HepG2 (cell line): ENCODE measurements around the gene ARF4. TPM values are rescaled to one million over a fixed set of nuclear protein-coding genes. Genes with fewer than 3 reads are reported as not detected.

Source experiments
- ARNT ChIP-seq: fragments of 450-650 bp; IDR thresholded peaks from 2 replicates; pipeline ENCODE4 v1.6.1; 2017
- BATF2 ChIP-seq: sonication (generic); formaldehyde crosslinking; IDR thresholded peaks from 2 replicates; pipeline ENCODE4 v1.8.0; 2022; ENCODE audit warnings: mild to moderate bottlenecking, missing genetic modification reagents, moderate library complexity
- CHCHD3 ChIP-seq: sonication (generic); formaldehyde crosslinking; IDR thresholded peaks from 2 replicates; pipeline ENCODE4 v1.8.0; 2022; ENCODE audit warnings: mild to moderate bottlenecking, missing genetic modification reagents, moderate library complexity
- CSRNP1 ChIP-seq: sonication (generic); formaldehyde crosslinking; IDR thresholded peaks from 2 replicates; pipeline ENCODE4 v1.8.1; 2023; ENCODE audit warnings: mild to moderate bottlenecking, missing genetic modification reagents
- ERF ChIP-seq: IDR thresholded peaks from 2 replicates; pipeline ENCODE4 v1.6.1; 2018; ENCODE audit warnings: missing biosample characterization, missing genetic modification reagents
- MAF1 ChIP-seq: sonication (generic); formaldehyde crosslinking; IDR thresholded peaks from 2 replicates; pipeline ENCODE4 v1.5.0; 2020; ENCODE audit warnings: missing genetic modification reagents, borderline replicate concordance
- NR2F1 ChIP-seq, 2 experiments: fragments of 450-650 bp in 1 of 2; formaldehyde crosslinking in 1 of 2; IDR thresholded peaks; 2 replicates each; pipeline versions ENCODE4 v1.5.0 to v1.6.1; 2016 to 2020; ENCODE audit warnings: mild to moderate bottlenecking in 1 of 2, missing compliant biosample characterization in 1 of 2, missing genetic modification reagents in 1 of 2, moderate library complexity in 1 of 2
- PLRG1 ChIP-seq: fragments of 450-650 bp; conservative IDR thresholded peaks from 2 replicates; pipeline ENCODE4 v1.6.1; 2016
- SIN3A ChIP-seq: IDR thresholded peaks from 2 replicates; pipeline ENCODE4 v1.6.1; 2011; ENCODE audit warnings: low read depth, mild to moderate bottlenecking, control low read depth, low read length, borderline replicate concordance
- SIX1 ChIP-seq: sonication (generic); formaldehyde crosslinking; IDR thresholded peaks from 2 replicates; pipeline ENCODE4 v1.4.0; 2020; ENCODE audit warnings: missing genetic modification reagents, borderline replicate concordance
- SOX5 ChIP-seq: IDR thresholded peaks from 2 replicates; pipeline ENCODE4 v1.6.1; 2016; ENCODE audit warnings: borderline replicate concordance
- ZNF496 ChIP-seq: sonication (generic); formaldehyde crosslinking; IDR thresholded peaks from 2 replicates; pipeline ENCODE4 v1.8.1; 2023; ENCODE audit warnings: mild to moderate bottlenecking, moderate library complexity, missing genetic modification reagents; ENCODE audit not compliant: insufficient replicate concordance
- ZNF549 ChIP-seq: sonication (generic); formaldehyde crosslinking; IDR thresholded peaks from 2 replicates; pipeline ENCODE4 v1.5.0; 2020; ENCODE audit warnings: missing genetic modification reagents
- ZNF768 ChIP-seq: sonication (generic); formaldehyde crosslinking; IDR thresholded peaks from 2 replicates; pipeline ENCODE4 v1.4.0; 2020; ENCODE audit warnings: missing genetic modification reagents
- ZUFSP ChIP-seq: sonication (generic); formaldehyde crosslinking; IDR thresholded peaks from 2 replicates; pipeline ENCODE4 v1.9.0; 2021; ENCODE audit warnings: missing genetic modification reagents, mild to moderate bottlenecking, borderline replicate concordance
- polyA plus RNA-seq, 8 experiments: library from polyadenylated mRNA; depleted of rRNA in 3 of 8; stranded (reverse) in 7 of 8; unstranded in 1 of 8; fragments of >200 nt; fragmentation: Illumina TruSeq in 4 of 8; extraction: Trizol in 4 of 8; gene quantifications; 2 replicates each; pipeline versions ENCODE4 v1.2.1 to v1.2.3, GENCODE V29; 2011 to 2016; ENCODE audit warnings: low read depth in 4 of 8, missing spikeins in 1 of 8, mixed read lengths in 1 of 8; ENCODE audit not compliant: insufficient read depth in 1 of 8
- total RNA-seq, 5 experiments: library from RNA; depleted of rRNA; stranded (reverse); fragments of >200 nt; fragmentation: Illumina TruSeq; extraction: Trizol; gene quantifications; 2 replicates each; pipeline ENCODE4 v1.2.3, GENCODE V29; 2016; ENCODE audit warnings: low read depth in 1 of 5
- TF ChIP-seq, protein P1 (sequence below): sonication (generic); formaldehyde crosslinking; IDR thresholded peaks from 2 replicates; pipeline ENCODE4 v1.4.0; 2020; ENCODE audit warnings: missing genetic modification reagents
- TF ChIP-seq, protein P2 (sequence below): sonication (generic); formaldehyde crosslinking; IDR thresholded peaks from 2 replicates; pipeline ENCODE4 v1.5.1; 2020; ENCODE audit warnings: mild to moderate bottlenecking, missing genetic modification reagents, borderline replicate concordance

The ARF4 gene
- total and polyA plus RNA-seq, 2 of the 13 experiments (the other 11 are each of a cell fraction or from before 2014, with no cell fraction given), result 184 to 250 TPM

DNA sequence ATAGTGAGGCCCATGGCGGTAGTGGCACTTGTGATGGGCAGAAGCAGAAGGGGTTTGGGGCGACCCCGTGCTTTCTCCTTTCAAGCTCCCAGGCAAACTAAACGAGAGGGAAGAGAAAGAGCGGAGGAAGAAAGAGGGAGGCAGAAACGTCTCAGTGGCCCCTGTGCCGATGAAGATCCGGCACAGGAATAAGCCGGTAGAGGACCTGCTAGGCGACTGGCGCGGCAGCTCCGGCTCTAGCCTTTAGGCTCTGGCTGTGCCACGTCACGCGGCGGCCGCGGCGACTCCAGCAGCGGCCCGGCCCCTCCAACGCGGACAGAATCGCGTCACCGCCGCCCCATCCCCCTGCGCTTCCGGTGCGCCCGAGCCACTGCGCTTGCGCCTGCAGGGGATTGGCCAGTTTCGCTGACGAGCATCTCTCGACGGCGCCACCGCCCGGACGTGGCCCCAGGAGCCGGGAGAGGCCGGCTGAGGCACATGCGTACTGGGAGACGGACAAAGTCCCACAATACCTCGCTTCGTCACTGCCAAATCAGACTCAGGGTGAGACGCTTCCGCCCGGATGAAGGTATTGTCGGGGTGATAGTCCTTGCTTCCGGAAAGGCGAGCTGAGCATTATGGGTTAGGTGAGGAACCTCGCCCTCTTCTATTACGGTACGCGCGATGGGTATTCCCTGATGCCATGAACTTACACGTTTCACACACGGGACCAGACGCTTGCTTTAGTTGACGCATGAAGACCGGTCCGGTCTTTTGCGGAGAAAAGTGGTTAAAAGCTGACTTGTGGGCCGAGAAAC is at the start of gene ARF4 (continued):
- TF ChIP-seq CSRNP1 (CRISPR knock-in tag), result peak; percentile 48; the same call in 1 of the 2 replicates
- TF ChIP-seq SIX1, result no peak
- TF ChIP-seq ZUFSP (CRISPR knock-in tag), result no peak
- TF ChIP-seq ZNF496 (CRISPR knock-in tag), result no peak
- 0 out of 2 replicates have a peak, but pooled peaks have one; percentile 26 for TF ChIP-seq BATF2 (CRISPR knock-in tag)
- no peak for TF ChIP-seq MAF1
- TF ChIP-seq CHCHD3 (CRISPR knock-in tag), result no peak
- peak; percentile 65 for TF ChIP-seq SOX5 (CRISPR knock-in tag)
- TF ChIP-seq PLRG1, result no peak
- TF ChIP-seq, protein P1, sequence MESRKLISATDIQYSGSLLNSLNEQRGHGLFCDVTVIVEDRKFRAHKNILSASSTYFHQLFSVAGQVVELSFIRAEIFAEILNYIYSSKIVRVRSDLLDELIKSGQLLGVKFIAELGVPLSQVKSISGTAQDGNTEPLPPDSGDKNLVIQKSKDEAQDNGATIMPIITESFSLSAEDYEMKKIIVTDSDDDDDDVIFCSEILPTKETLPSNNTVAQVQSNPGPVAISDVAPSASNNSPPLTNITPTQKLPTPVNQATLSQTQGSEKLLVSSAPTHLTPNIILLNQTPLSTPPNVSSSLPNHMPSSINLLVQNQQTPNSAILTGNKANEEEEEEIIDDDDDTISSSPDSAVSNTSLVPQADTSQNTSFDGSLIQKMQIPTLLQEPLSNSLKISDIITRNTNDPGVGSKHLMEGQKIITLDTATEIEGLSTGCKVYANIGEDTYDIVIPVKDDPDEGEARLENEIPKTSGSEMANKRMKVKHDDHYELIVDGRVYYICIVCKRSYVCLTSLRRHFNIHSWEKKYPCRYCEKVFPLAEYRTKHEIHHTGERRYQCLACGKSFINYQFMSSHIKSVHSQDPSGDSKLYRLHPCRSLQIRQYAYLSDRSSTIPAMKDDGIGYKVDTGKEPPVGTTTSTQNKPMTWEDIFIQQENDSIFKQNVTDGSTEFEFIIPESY (CRISPR knock-in tag), result peak; percentile 5; the same call in 1 of the 2 replicates
- TF ChIP-seq ZNF549 (CRISPR knock-in tag), result no peak
- peak; percentile 79; the same call in 1 of the 2 replicates for TF ChIP-seq SIN3A
- TF ChIP-seq NR2F1 (CRISPR knock-in tag; IDR thresholded peaks at IDR 0.05), result no peak
- peak; percentile 91 for TF ChIP-seq ERF (CRISPR knock-in tag)
- TF ChIP-seq ZNF768 (CRISPR knock-in tag), result peak; percentile 37; the same call in 1 of the 2 replicates
- TF ChIP-seq, protein P2, sequence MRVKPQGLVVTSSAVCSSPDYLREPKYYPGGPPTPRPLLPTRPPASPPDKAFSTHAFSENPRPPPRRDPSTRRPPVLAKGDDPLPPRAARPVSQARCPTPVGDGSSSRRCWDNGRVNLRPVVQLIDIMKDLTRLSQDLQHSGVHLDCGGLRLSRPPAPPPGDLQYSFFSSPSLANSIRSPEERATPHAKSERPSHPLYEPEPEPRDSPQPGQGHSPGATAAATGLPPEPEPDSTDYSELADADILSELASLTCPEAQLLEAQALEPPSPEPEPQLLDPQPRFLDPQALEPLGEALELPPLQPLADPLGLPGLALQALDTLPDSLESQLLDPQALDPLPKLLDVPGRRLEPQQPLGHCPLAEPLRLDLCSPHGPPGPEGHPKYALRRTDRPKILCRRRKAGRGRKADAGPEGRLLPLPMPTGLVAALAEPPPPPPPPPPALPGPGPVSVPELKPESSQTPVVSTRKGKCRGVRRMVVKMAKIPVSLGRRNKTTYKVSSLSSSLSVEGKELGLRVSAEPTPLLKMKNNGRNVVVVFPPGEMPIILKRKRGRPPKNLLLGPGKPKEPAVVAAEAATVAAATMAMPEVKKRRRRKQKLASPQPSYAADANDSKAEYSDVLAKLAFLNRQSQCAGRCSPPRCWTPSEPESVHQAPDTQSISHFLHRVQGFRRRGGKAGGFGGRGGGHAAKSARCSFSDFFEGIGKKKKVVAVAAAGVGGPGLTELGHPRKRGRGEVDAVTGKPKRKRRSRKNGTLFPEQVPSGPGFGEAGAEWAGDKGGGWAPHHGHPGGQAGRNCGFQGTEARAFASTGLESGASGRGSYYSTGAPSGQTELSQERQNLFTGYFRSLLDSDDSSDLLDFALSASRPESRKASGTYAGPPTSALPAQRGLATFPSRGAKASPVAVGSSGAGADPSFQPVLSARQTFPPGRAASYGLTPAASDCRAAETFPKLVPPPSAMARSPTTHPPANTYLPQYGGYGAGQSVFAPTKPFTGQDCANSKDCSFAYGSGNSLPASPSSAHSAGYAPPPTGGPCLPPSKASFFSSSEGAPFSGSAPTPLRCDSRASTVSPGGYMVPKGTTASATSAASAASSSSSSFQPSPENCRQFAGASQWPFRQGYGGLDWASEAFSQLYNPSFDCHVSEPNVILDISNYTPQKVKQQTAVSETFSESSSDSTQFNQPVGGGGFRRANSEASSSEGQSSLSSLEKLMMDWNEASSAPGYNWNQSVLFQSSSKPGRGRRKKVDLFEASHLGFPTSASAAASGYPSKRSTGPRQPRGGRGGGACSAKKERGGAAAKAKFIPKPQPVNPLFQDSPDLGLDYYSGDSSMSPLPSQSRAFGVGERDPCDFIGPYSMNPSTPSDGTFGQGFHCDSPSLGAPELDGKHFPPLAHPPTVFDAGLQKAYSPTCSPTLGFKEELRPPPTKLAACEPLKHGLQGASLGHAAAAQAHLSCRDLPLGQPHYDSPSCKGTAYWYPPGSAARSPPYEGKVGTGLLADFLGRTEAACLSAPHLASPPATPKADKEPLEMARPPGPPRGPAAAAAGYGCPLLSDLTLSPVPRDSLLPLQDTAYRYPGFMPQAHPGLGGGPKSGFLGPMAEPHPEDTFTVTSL, result 0 out of 2 replicates have a peak, but pooled peaks have one; percentile 10
- no peak for TF ChIP-seq ARNT
